GM23248 (cell line): ENCODE data around the gene ZNF486. TPM values are rescaled to one million over a fixed set of nuclear protein-coding genes. Genes with fewer than 3 reads are reported as not detected.
A peak's percentile ranks its signal among the peaks of the same experiment; 100 is the strongest.
"Not testable (repeated sequence)": the region's sequence is repeated elsewhere in the genome, so short reads cannot be mapped to it uniquely, and the experiment has no call there.

ENCODE experiments used
- DNase-seq: peaks from one replicate; pipeline ENCODE4 v3.0.0-alpha.2; 2015
- H2AFZ ChIP-seq: fragments of 200-600 bp; sonication (generic); 2 replicates; pipeline ENCODE4 v1.6.1; 2016; ENCODE audit warnings: antibody characterized with exemption
- H3F3A ChIP-seq: fragments of 200-600 bp; sonication (generic); 2 replicates; pipeline ENCODE4 v1.6.1; 2016; ENCODE audit warnings: mild to moderate bottlenecking, antibody characterized with exemption, mixed run types; ENCODE audit not compliant: insufficient read depth
- H3K27ac ChIP-seq: fragments of 200-600 bp; sonication (generic); 2 replicates; pipeline ENCODE4 v1.5.1; 2016; ENCODE audit warnings: mild to moderate bottlenecking
- H3K27me3 ChIP-seq: fragments of 200-600 bp; sonication (generic); replicated peaks from 2 replicates; pipeline ENCODE4 v1.6.1; 2016; ENCODE audit warnings: mild to moderate bottlenecking; ENCODE audit not compliant: insufficient read depth
- H3K36me3 ChIP-seq: fragments of 200-600 bp; sonication (generic); 2 replicates; pipeline ENCODE4 v1.6.1; 2016; ENCODE audit warnings: low read depth, mild to moderate bottlenecking
- H3K4me1 ChIP-seq: fragments of 200-600 bp; sonication (generic); 2 replicates; pipeline ENCODE4 v1.6.1; 2016; ENCODE audit warnings: mild to moderate bottlenecking; ENCODE audit not compliant: insufficient read depth
- H3K4me2 ChIP-seq: fragments of 200-600 bp; sonication (generic); one replicate; pipeline ENCODE4 v1.6.1; 2016; ENCODE audit warnings: mild to moderate bottlenecking; ENCODE audit not compliant: unreplicated experiment
- H3K4me3 ChIP-seq: fragments of 200-600 bp; sonication (generic); 2 replicates; pipeline ENCODE4 v1.5.1; 2016; ENCODE audit warnings: mild to moderate bottlenecking
- H3K79me2 ChIP-seq: fragments of 200-600 bp; sonication (generic); 2 replicates; pipeline ENCODE4 v1.6.1; 2016; ENCODE audit warnings: mild to moderate bottlenecking; ENCODE audit not compliant: insufficient read depth
- H3K9ac ChIP-seq: fragments of 200-600 bp; sonication (generic); 2 replicates; pipeline ENCODE4 v1.6.1; 2016; ENCODE audit warnings: mild to moderate bottlenecking
- H3K9me2 ChIP-seq: fragments of 200-600 bp; sonication (generic); 2 replicates; pipeline ENCODE4 v1.6.1; 2016; ENCODE audit warnings: mixed run types, mild to moderate bottlenecking, moderate library complexity; ENCODE audit not compliant: insufficient read depth
- H3K9me3 ChIP-seq: fragments of 200-600 bp; sonication (generic); one replicate; pipeline ENCODE4 v1.6.1; 2017; ENCODE audit warnings: low read depth
- H4K20me1 ChIP-seq: fragments of 200-600 bp; sonication (generic); 2 replicates; pipeline ENCODE4 v1.6.0; 2016; ENCODE audit not compliant: insufficient read depth
- EZH2 ChIP-seq: fragments of 200-600 bp; sonication (generic); IDR thresholded peaks from 2 replicates; pipeline ENCODE4 v1.6.1; 2018; ENCODE audit warnings: antibody characterized with exemption, mild to moderate bottlenecking; ENCODE audit not compliant: insufficient read depth, poor library complexity, severe bottlenecking
- EZH2phosphoT487 ChIP-seq: fragments of 200-600 bp; sonication (generic); IDR thresholded peaks from 2 replicates; pipeline ENCODE4 v1.6.1; 2018; ENCODE audit warnings: antibody characterized with exemption, moderate library complexity, mild to moderate bottlenecking, low read depth; ENCODE audit not compliant: insufficient read depth
- WGBS, 2 experiments: methylation state at CpG; one replicate each; pipeline ENCODE4 v1.1.6; 2015 to 2017; ENCODE audit warnings: low lambda C conversion rate in 2 of 2, low coverage in 1 of 2; ENCODE audit errors: missing lambda C conversion rate in 2 of 2; 5-methylcytosine and 5-hydroxymethylcytosine counted together
- in situ Hi-C: fragments of 300-500 bp; cut with MboI; formaldehyde crosslinking; loops from 2 replicates; pipeline ENCODE4 v1.15.0; 2020
- polyA plus RNA-seq: library from polyadenylated mRNA; unstranded; fragments of >200 nt; fragmentation: Nextera tagmentation; extraction: Ambion mirVana; gene quantifications from 2 replicates; pipeline ENCODE4 v1.2.1, GENCODE V29; 2016
- total RNA-seq: library from RNA; depleted of rRNA; stranded (reverse); fragments of >200 nt; shearing (Covaris generic); gene quantifications from 2 replicates; pipeline ENCODE4 v1.2.3, GENCODE V29; 2014

ZNF486 gene
- total and polyA plus RNA-seq, 2 experiments from 2014 or later: 3.6 to 7.5 TPM

DNA sequence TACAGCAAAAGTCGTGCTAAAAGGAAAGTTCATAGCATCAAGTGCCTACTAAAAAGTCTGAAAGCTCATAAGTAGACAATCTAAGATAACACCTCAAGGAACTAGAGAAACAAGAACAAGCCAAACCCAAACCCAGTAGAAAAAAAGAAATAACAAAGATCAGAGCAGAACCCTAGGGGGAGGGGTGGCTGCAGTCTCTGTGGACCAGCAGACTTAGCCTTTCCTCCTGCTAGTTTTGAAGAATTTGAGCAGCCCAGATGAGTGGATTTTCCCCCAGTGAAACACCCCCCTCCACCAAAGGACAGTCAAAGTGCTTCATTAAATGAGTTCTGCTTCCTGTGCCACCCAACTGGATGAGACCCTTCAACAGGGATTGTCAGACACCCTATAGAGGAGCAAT is 2.6 kb upstream of the ZNF486 start:
- DNase-seq: no peak
- Histone ChIP-seq H3K4me1 (0 out of 2 replicates have a peak, but pooled peaks cover 6% of the 10 kb centered on the region), H3F3A (peaks cover 10% of the 10 kb centered on the region), H3K79me2 (peaks cover 17% of the 10 kb centered on the region), H3K27ac (no peak overlapping the region), H2AFZ (no peak overlapping the region), H3K36me3 (no peaks in the 10 kb centered on the region), H3K4me3 (no peak overlapping the region), H3K27me3 (no peaks in the 10 kb centered on the region), H3K9me2 (no peaks in the 10 kb centered on the region), H3K4me2 (no peak overlapping the region), H3K9me3 (no peaks in the 10 kb centered on the region), H4K20me1 (no peaks in the 10 kb centered on the region), H3K9ac (no peak overlapping the region)
- WGBS, 2 experiments: 73 to 80% methylated on average over 1 of the region's 1 CpG
- in situ Hi-C loops: no loop called here
- TF ChIP-seq EZH2 (no peak), EZH2phosphoT487 (no peak)

DNA sequence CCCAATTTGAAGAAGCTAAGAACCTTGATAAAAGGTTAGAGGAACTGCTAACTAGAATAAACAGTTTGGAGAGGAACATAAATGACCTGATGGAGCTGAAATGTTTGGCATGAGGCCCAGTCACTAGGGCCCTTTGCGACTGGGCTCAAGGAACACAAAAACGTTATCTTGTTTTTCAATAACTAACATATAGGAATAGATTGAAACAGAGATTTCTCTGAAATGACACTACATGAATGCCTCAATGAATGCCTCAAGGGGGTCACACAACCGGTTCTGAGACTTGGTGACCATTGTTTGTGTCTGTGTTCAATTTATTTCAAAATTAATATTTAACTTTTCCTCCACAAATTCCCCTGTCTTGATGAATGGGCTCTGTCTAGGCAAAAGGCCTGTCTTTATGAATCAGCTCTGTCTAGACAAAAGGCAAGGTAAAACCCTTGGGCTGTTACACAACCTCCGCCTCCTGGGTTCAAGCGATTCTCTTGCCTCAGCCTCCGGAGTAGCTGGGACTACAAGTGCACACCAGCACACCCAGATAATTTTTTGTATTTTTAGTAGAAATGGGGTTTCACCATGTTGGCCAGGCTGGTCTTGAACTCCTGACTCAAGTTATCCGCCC is 932 bp upstream of the ZNF486 start:
- Histone ChIP-seq H3K4me1 (0 out of 2 replicates have a peak, but pooled peaks cover 6% of the 10 kb centered on the region), H3K27me3 (no peaks in the 10 kb centered on the region), H3K9ac (no peak overlapping the region), H3K4me2 (no peak overlapping the region), H3K4me3 (no peak overlapping the region), H3F3A (peaks cover 10% of the 10 kb centered on the region), H3K36me3 (no peaks in the 10 kb centered on the region), H3K27ac (no peak overlapping the region), H3K9me3 (no peaks in the 10 kb centered on the region), H2AFZ (peak overlapping the region; percentile 78; the same call in 1 of the 2 replicates), H3K79me2 (peaks cover 34% of the 10 kb centered on the region), H3K9me2 (no peaks in the 10 kb centered on the region), H4K20me1 (no peaks in the 10 kb centered on the region)
- in situ Hi-C loops: no loop called here
- TF ChIP-seq EZH2 (no peak), EZH2phosphoT487 (no peak)
- WGBS, 2 experiments: 81 to 83% methylated on average over 7 of the region's 7 CpGs
- no peak for DNase-seq

DNA sequence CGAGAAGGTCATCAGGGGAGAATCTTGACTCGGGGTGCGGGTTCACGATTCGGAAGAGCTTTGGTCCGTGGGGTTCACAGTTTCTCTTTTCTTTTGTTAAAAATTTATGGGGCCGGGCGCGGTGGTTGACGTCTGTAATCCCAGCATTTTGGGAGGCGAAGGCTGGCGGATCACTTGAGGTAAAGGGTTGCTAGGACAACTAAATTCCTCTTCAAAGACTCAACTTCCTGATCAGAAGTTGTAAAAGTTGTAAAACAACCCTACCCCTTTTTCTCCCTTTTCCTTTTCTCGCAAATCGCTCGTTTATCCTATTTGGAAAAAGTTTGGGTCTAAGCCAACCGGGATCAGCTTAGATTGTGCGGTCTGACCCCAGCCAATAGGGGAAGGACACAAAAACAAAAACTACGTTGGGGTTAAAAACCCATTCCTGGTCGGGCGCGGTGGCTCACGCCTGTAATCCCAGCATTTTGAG is 673 bp downstream of the ZNF486 start:
- no peaks in the 10 kb centered on the region for H4K20me1 ChIP-seq
- H3K27ac ChIP-seq: peak overlapping the region; percentile 93
- peak overlapping the region; percentile 95 for H3K9ac ChIP-seq
- H3K79me2 ChIP-seq: peaks cover 50% of the 10 kb centered on the region
- H3K27me3 ChIP-seq: no peaks in the 10 kb centered on the region
- WGBS, 2 experiments: 2 to 4% methylated on average over 22 of the region's 22 CpGs
- peak overlapping the region; percentile 78 for H2AFZ ChIP-seq
- 0 out of 2 replicates have a peak, but pooled peaks cover 7% of the 10 kb centered on the region for H3K36me3 ChIP-seq
- H3K4me2 ChIP-seq: peak overlapping the region; percentile 83
- H3K4me3 ChIP-seq: peak overlapping the region; percentile 86
- no peaks in the 10 kb centered on the region for H3K9me2 ChIP-seq
- 0 out of 2 replicates have a peak, but pooled peaks cover 6% of the 10 kb centered on the region for H3K4me1 ChIP-seq
- TF ChIP-seq EZH2 (no peak), EZH2phosphoT487 (no peak)
- no peaks in the 10 kb centered on the region for H3K9me3 ChIP-seq
- peak; percentile 81 for DNase-seq
- peaks cover 10% of the 10 kb centered on the region for H3F3A ChIP-seq
- in situ Hi-C loops: no loop called here

DNA sequence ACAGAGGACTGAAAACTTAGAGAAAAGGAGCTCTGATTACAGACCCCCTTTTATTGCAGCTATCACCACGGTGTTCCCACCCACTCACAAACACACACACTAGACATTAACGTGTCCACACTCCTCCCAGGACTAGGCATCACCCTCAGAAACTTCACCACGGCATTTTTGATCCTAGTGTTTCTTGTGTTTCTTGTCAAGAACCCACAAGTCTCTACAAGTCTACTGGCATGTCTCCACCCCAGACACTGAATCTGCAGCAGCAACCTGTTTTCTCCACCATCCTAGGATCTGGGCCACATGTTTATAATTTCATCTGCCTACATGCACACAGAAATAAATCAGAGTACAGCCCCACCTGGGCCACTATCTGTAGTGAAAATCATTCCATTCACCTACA is 4.3 kb downstream of the ZNF486 start:
- 49 to 70% methylated on average over 3 of the region's 3 CpGs for WGBS, 2 experiments
- H3K27me3 ChIP-seq: no peaks in the 10 kb centered on the region
- H4K20me1 ChIP-seq: no peaks in the 10 kb centered on the region
- no peaks in the 10 kb centered on the region for H3K9me3 ChIP-seq
- in situ Hi-C loops: no loop called here
- no peak overlapping the region for H3K27ac ChIP-seq
- no peaks in the 10 kb centered on the region for H3K9me2 ChIP-seq
- TF ChIP-seq EZH2 (no peak), EZH2phosphoT487 (no peak)
- H3K4me2 ChIP-seq: no peak overlapping the region
- DNase-seq: no peak
- no peak overlapping the region for H3K9ac ChIP-seq
- H3K36me3 ChIP-seq: peaks cover 7% of the 10 kb centered on the region; the same call in 1 of the 2 replicates
- H3K4me3 ChIP-seq: no peak overlapping the region
- H2AFZ ChIP-seq: no peak overlapping the region
- H3K79me2 ChIP-seq: peaks cover 73% of the 10 kb centered on the region
- 0 out of 2 replicates have a peak, but pooled peaks cover 6% of the 10 kb centered on the region for H3K4me1 ChIP-seq
- peaks cover 10% of the 10 kb centered on the region for H3F3A ChIP-seq

DNA sequence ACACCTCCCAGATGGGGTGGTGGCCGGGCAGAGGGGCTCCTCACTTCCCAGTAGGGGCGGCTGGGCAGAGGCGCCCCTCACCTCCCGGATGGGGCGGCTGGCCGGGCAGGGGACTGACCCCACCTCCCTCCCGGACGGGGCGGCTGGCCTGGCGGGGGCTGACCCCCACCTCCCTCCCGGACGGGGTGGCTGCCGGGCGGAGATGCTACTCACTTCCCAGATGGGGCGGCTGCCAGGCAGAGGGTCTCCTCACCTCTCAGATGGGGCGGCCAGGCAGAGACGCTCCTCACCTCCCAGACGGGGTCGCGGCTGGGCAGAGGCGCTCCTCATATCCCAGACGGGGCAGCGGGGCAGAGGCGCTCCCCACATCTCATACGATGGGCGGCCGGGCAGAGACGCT is 8.8 kb downstream of the ZNF486 start:
- H3K4me2 ChIP-seq, H3K9me3 ChIP-seq, H3K36me3 ChIP-seq, H4K20me1 ChIP-seq, H3K9me2 ChIP-seq, H3K9ac ChIP-seq, H3K4me1 ChIP-seq, H3F3A ChIP-seq, DNase-seq, H3K27ac ChIP-seq, H3K27me3 ChIP-seq, H3K4me3 ChIP-seq, in situ Hi-C loops, H2AFZ ChIP-seq: not testable (repeated sequence)
- H3K79me2 ChIP-seq: peaks cover 75% of the 10 kb centered on the region
- WGBS, 2 experiments: 94 to 100% methylated on average over 1 to 28 of the region's 28 CpGs

DNA sequence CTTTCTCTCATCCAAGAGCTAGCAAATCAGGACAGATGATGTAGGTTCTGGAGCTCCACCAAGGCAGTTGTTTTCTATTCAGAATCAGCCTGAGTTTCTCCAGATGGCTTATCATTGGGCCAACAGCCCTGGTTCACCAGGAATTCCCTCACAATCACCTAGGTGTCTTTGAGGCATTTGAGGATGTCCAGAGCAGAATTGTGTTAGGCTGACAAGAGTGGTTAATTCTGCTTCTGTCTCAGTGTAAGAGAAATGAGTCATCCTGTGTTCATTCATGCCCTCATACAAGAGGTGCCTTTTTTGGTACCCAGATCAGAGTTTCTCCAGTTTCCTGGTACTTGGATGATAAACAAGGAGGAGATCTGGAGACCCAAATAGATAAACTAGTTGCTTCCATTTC is 12.9 kb downstream of the ZNF486 start:
- not testable (repeated sequence) for H3K4me2 ChIP-seq

More for the DNA sequence above, 12.9 kb downstream of the ZNF486 start:
- H3F3A ChIP-seq, H3K9me2 ChIP-seq, H3K4me3 ChIP-seq, H3K9ac ChIP-seq, H3K4me1 ChIP-seq, in situ Hi-C loops, H3K9me3 ChIP-seq, H3K27me3 ChIP-seq, H3K36me3 ChIP-seq, H2AFZ ChIP-seq, H4K20me1 ChIP-seq, H3K27ac ChIP-seq: not testable (repeated sequence)
- peaks cover 38% of the 10 kb centered on the region for H3K79me2 ChIP-seq
- peak; percentile 21 for DNase-seq
